Body of pancreas (tissue), 4 donors: ENCODE measurements around the gene MYO3A.

Experiments
- CTCF ChIP-seq, 7 experiments: fragments of 450-650 bp in 4 of 7; fragments of 200-600 bp in 3 of 7; sonication (generic) in 3 of 7; IDR thresholded peaks; one replicate each; pipeline ENCODE4 v1.5.1; 2016 to 2019; ENCODE audit warnings: antibody characterized with exemption in 7 of 7
- POLR2A ChIP-seq, 3 donors: fragments of 450-650 bp; IDR thresholded peaks; one replicate each; pipeline ENCODE4 v1.6.1; 2016; ENCODE audit warnings: antibody characterized with exemption in 3 of 3, mild to moderate bottlenecking in 2 of 3

GRCh38 chr10:26213157-26213800 is 279.2 kb downstream of the MYO3A start:
- TF ChIP-seq CTCF (IDR thresholded peaks at IDR 0.05) = no peak
- no peak for TF ChIP-seq POLR2A (IDR thresholded peaks at IDR 0.05)
